Sigmoid colon (tissue), 7 donors: Measurements from ENCODE around the gene BMERB1. TPM values are rescaled to one million over a fixed set of nuclear protein-coding genes. Genes with fewer than 3 reads are reported as not detected.

Experiments
- DNase-seq: peaks from one replicate; pipeline ENCODE4 v3.0.0-alpha.2; 2019
- H3K27ac ChIP-seq, 4 donors: fragments of 200-600 bp; sonication (generic); one replicate each; pipeline ENCODE4 v1.5.1; 2016 to 2019; ENCODE audit warnings: mild to moderate bottlenecking in 1 of 4
- H3K27me3 ChIP-seq, 3 donors: fragments of 200-600 bp; sonication (generic); one replicate each; pipeline ENCODE4 v1.5.1; 2019; ENCODE audit warnings: mild to moderate bottlenecking in 1 of 3
- H3K36me3 ChIP-seq, 4 donors: fragments of 200-600 bp; sonication (generic); one replicate each; pipeline ENCODE4 v1.5.1; 2016 to 2019
- H3K4me1 ChIP-seq, 4 donors: fragments of 200-600 bp; sonication (generic); one replicate each; pipeline ENCODE4 v1.5.1; 2017 to 2019
- H3K4me3 ChIP-seq, 4 donors: fragments of 200-600 bp; sonication (generic); one replicate each; pipeline ENCODE4 v1.5.1; 2017 to 2019; ENCODE audit warnings: mild to moderate bottlenecking in 2 of 4, moderate library complexity in 1 of 4
- H3K9me3 ChIP-seq, 4 donors: fragments of 200-600 bp in 3 of 4; sonication (generic) in 3 of 4; one replicate each; pipeline versions ENCODE4 v1.5.1 to v1.6.1; 2013 to 2019
- EP300 ChIP-seq, 4 donors: sonication (generic); formaldehyde crosslinking; IDR thresholded peaks; one replicate each; pipeline ENCODE4 v1.6.1; 2017; ENCODE audit warnings: antibody characterized with exemption in 4 of 4
- POLR2A ChIP-seq, 2 donors: fragments of 450-650 bp; IDR thresholded peaks; one replicate each; pipeline ENCODE4 v1.6.1; 2016; ENCODE audit warnings: antibody characterized with exemption in 2 of 2, mild to moderate bottlenecking in 2 of 2, moderate library complexity in 2 of 2
- POLR2AphosphoS5 ChIP-seq, 4 donors: sonication (generic); formaldehyde crosslinking; IDR thresholded peaks; one replicate each; pipeline ENCODE4 v1.6.1; 2017; ENCODE audit warnings: antibody characterized with exemption in 4 of 4
- WGBS, 2 donors: extraction: QIAGEN DNeasy Blood & Tissue Kit; methylation state at CpG; one replicate each; pipeline ENCODE4 v1.1.7; 2013; 5-methylcytosine and 5-hydroxymethylcytosine counted together
- intact Hi-C: fragments of 100-400 bp; cut with DNase I; formaldehyde crosslinking; loops from one replicate; pipeline ENCODE4 v1.15.1; 2023
- polyA plus RNA-seq, 3 donors: library from polyadenylated mRNA; stranded (reverse); fragments of 200-250 nt; gene quantifications; one replicate each; pipeline ENCODE4 v1.2.3, GENCODE V29; 2013
- total RNA-seq, 4 donors: library from RNA; depleted of rRNA; stranded (reverse); fragments of >200 nt; gene quantifications; one replicate each; pipeline ENCODE4 v1.1.0, GENCODE V29; 2016
- TF ChIP-seq, protein P1 (sequence below), 4 experiments: fragments of 450-650 bp in 3 of 4; fragments of 200-600 bp in 1 of 4; IDR thresholded peaks; one replicate each; pipeline ENCODE4 v1.5.1; 2016 to 2019; ENCODE audit warnings: antibody characterized with exemption in 4 of 4, mild to moderate bottlenecking in 3 of 4, moderate library complexity in 2 of 4
- donor health status: healthy with polysubstance abuse.
- donor health status: Bipolar disorder and iron deficiency.
- donor health status: healthy.

The BMERB1 gene
- total and polyA plus RNA-seq, 7 donors: 3.7 to 112 (median 63.4) TPM

- no peak overlapping the region for H3K4me3 ChIP-seq
- no peak for TF ChIP-seq EP300 (IDR thresholded peaks at IDR 0.05)
- no peak for TF ChIP-seq POLR2A (IDR thresholded peaks at IDR 0.05)
- no peak for TF ChIP-seq POLR2AphosphoS5 (IDR thresholded peaks at IDR 0.05)
- TF ChIP-seq, protein P1, sequence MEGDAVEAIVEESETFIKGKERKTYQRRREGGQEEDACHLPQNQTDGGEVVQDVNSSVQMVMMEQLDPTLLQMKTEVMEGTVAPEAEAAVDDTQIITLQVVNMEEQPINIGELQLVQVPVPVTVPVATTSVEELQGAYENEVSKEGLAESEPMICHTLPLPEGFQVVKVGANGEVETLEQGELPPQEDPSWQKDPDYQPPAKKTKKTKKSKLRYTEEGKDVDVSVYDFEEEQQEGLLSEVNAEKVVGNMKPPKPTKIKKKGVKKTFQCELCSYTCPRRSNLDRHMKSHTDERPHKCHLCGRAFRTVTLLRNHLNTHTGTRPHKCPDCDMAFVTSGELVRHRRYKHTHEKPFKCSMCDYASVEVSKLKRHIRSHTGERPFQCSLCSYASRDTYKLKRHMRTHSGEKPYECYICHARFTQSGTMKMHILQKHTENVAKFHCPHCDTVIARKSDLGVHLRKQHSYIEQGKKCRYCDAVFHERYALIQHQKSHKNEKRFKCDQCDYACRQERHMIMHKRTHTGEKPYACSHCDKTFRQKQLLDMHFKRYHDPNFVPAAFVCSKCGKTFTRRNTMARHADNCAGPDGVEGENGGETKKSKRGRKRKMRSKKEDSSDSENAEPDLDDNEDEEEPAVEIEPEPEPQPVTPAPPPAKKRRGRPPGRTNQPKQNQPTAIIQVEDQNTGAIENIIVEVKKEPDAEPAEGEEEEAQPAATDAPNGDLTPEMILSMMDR (IDR thresholded peaks at IDR 0.05): no peak
- DNase-seq: no peak
- H3K27me3 ChIP-seq: no peaks in the 10 kb centered on the region
- peaks cover 0 to 6% (median 0%) of the 10 kb centered on the region in 4 donors for H3K4me1 ChIP-seq
- H3K36me3 ChIP-seq: peaks cover 35 to 99% (median 55%) of the 10 kb centered on the region in 4 donors
- no peaks in the 10 kb centered on the region for H3K9me3 ChIP-seq
- 93% methylated on average over 7 of the region's 7 CpGs for WGBS, 2 donors
- H3K27ac ChIP-seq: no peak overlapping the region
- intact Hi-C loops: no loop called here
These were observed 177.2 kb downstream of the BMERB1 start for GRCh38 chr16:15611610-15612009.

DNA sequence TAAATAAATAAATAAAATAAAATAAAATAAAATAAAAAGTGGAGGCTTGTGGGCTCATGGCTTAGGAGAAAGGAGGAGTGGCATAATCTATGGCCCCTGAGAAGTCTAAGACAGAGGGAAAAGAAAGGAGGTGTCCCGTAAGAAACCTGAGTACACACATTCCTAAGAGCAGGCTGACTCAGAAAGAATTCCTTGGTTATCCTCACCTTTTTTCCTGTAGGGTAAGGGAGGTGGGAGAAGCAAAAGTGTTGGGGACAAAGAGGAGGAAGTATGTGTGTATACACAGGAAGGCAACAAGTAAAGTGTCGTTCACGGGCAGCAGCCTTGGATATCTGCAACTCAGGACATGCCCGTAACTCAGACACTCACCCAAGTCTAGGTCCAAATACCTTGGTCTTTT lies 179.3 kb downstream of the BMERB1 start:
- DNase-seq: no peak
- 93 to 95% methylated on average over 4 of the region's 4 CpGs for WGBS, 2 donors
- H3K36me3 ChIP-seq: peaks cover 38 to 99% (median 50%) of the 10 kb centered on the region in 4 donors
- H3K27me3 ChIP-seq: no peaks in the 10 kb centered on the region
- H3K9me3 ChIP-seq: no peaks in the 10 kb centered on the region
- intact Hi-C loops: no loop called here
- no peaks in the 10 kb centered on the region for H3K4me1 ChIP-seq
- TF ChIP-seq POLR2A (IDR thresholded peaks at IDR 0.05) (no peak), EP300 (IDR thresholded peaks at IDR 0.05) (no peak)
- no peak overlapping the region for H3K27ac ChIP-seq
- no peak overlapping the region for H3K4me3 ChIP-seq

DNA sequence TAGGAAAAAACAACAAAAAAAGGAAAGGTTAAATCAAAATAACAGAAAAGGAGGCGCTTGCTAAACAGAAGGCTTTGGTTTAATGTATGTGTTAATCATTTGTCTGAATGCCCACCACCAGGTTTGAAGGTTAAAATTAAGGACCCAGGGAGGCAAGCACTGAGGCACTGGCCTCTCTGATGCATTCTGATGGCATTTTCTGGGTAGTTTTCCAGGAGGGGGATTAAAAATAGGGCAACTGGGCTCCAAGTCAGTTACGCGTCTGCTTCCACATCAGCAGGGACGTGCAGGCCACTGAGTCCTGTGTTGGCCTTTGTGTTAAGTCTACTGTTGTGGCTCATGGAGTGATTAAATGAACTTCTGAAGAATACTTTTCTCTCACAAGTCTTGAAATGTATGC lies 181.6 kb downstream of the BMERB1 start:
- H3K36me3 ChIP-seq: peaks cover 33 to 98% (median 61%) of the 10 kb centered on the region in 4 donors
- H3K9me3 ChIP-seq: no peaks in the 10 kb centered on the region
- H3K4me1 ChIP-seq: no peaks in the 10 kb centered on the region
- no peak overlapping the region for H3K27ac ChIP-seq
- intact Hi-C loops: no loop called here
- no peak for TF ChIP-seq EP300 (IDR thresholded peaks at IDR 0.05)
- no peak for TF ChIP-seq POLR2AphosphoS5 (IDR thresholded peaks at IDR 0.05)
- TF ChIP-seq POLR2A (IDR thresholded peaks at IDR 0.05): no peak
- no peaks in the 10 kb centered on the region for H3K27me3 ChIP-seq
- 96 to 97% methylated on average over 4 of the region's 4 CpGs for WGBS, 2 donors
- no peak overlapping the region for H3K4me3 ChIP-seq
- no peak for DNase-seq

GRCh38 chr16:15616475-15617165 lies 182.2 kb downstream of the BMERB1 start:
- peaks cover 33 to 98% (median 60%) of the 10 kb centered on the region in 4 donors for H3K36me3 ChIP-seq
- 93% methylated on average over 11 of the region's 11 CpGs for WGBS, 2 donors
- intact Hi-C loops: no loop called here

DNA sequence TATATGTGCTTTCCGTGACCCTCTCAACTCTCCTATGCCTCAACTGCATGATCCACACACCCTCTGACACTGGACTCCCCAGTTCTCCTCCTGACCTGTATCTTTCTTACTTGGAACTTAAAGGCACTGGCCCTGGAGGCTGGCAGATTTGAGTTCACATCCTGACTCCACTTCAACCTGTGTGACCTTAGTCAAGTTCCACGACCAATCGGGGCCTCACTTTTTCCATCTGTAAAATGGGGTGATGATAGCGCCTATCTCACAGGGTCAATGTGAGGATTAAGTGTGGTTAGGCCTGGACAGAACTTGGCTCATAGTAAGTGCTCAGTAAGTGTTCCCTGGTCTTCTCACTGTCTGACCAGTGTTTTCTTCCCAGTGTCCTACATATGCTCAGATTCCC lies 183.5 kb downstream of the BMERB1 start:
- 97 to 98% methylated on average over 4 of the region's 4 CpGs for WGBS, 2 donors
- H3K9me3 ChIP-seq: no peaks in the 10 kb centered on the region
- TF ChIP-seq, protein P1 (IDR thresholded peaks at IDR 0.05): no peak
- TF ChIP-seq POLR2A (IDR thresholded peaks at IDR 0.05) (no peak), POLR2AphosphoS5 (IDR thresholded peaks at IDR 0.05) (no peak), EP300 (IDR thresholded peaks at IDR 0.05) (no peak)
- H3K27me3 ChIP-seq: no peaks in the 10 kb centered on the region
- H3K36me3 ChIP-seq: peaks cover 29 to 98% (median 59%) of the 10 kb centered on the region in 4 donors
- no peak overlapping the region for H3K4me3 ChIP-seq
- H3K4me1 ChIP-seq: no peaks in the 10 kb centered on the region
- H3K27ac ChIP-seq: no peak overlapping the region
- DNase-seq: no peak
- intact Hi-C loops: no loop called here

More at GRCh38 chr16:15616475-15617165, 182.2 kb downstream of the BMERB1 start:
- no peak for DNase-seq
- no peaks in the 10 kb centered on the region for H3K9me3 ChIP-seq
- no peak overlapping the region for H3K27ac ChIP-seq
- no peaks in the 10 kb centered on the region for H3K4me1 ChIP-seq
- H3K27me3 ChIP-seq: no peaks in the 10 kb centered on the region
- no peak overlapping the region for H3K4me3 ChIP-seq
- TF ChIP-seq POLR2A (IDR thresholded peaks at IDR 0.05): no peak
- TF ChIP-seq EP300 (IDR thresholded peaks at IDR 0.05): no peak
- TF ChIP-seq POLR2AphosphoS5 (IDR thresholded peaks at IDR 0.05): no peak
- TF ChIP-seq, protein P1 (IDR thresholded peaks at IDR 0.05): no peak
